IMR-90 (cell line): ENCODE data around the gene PDLIM4. TPM values are rescaled to one million over a fixed set of nuclear protein-coding genes. Genes with fewer than 3 reads are reported as not detected.

ENCODE experiments used
- ATAC-seq: fragments of 200-7000 bp; cut with Tn5 transposase; 2 replicates; pipeline ENCODE4 v1.9.1; 2020; ENCODE audit warnings: low read depth, mild to moderate bottlenecking, moderate library complexity
- BruUV-seq: library from RNA; stranded (reverse); fragments of 400-500 nt; replicated peaks from 2 replicates; lab custom pipeline; 2021; lab: Mats Ljungman, UMichigan
- CTCF ChIA-PET: fragments of 300-600 bp; formaldehyde crosslinking; extraction: SDS; loops from one replicate; lab custom pipeline; 2021; ENCODE audit warnings: antibody characterized with exemption; lab: Yijun Ruan, JAX
- POLR2A ChIA-PET: fragments of 300-600 bp; sonication (Branson Sonifier 250); formaldehyde crosslinking; loops from one replicate; lab custom pipeline; 2022; ENCODE audit warnings: antibody characterized with exemption; ENCODE audit not compliant: unreplicated experiment; lab: Charles Lee
- DNase-seq: peaks from one replicate; pipeline ENCODE4 v3.0.0; 2013
- H2AFZ ChIP-seq: replicated peaks from 2 replicates; pipeline ENCODE3; 2013; ENCODE audit warnings: low read length, mild to moderate bottlenecking; ENCODE audit not compliant: poor library complexity
- H2AK5ac ChIP-seq: 2 replicates; pipeline ENCODE4 v1.6.1; 2013; ENCODE audit warnings: low read depth, low read length, inconsistent platforms
- H2AK9ac ChIP-seq: replicated peaks from 2 replicates; pipeline ENCODE3; 2013; ENCODE audit warnings: mild to moderate bottlenecking, low read depth, low read length, moderate library complexity; ENCODE audit not compliant: poor library complexity
- H2BK120ac ChIP-seq: 2 replicates; pipeline ENCODE4 v1.6.1; 2013; ENCODE audit warnings: low read depth, low read length, inconsistent platforms
- H2BK15ac ChIP-seq: 3 replicates; pipeline ENCODE4 v1.6.1; 2013; ENCODE audit warnings: low read depth, low read length, inconsistent platforms
- H2BK20ac ChIP-seq: 2 replicates; pipeline ENCODE4 v1.6.1; 2013; ENCODE audit warnings: low read depth, mild to moderate bottlenecking, inconsistent platforms, low read length, moderate library complexity
- H2BK5ac ChIP-seq: 2 replicates; pipeline ENCODE4 v1.6.1; 2013; ENCODE audit warnings: mild to moderate bottlenecking, low read depth, low read length, inconsistent platforms; ENCODE audit not compliant: poor library complexity, severe bottlenecking
- H3K14ac ChIP-seq: replicated peaks from 2 replicates; pipeline ENCODE4 v1.6.1; 2013; ENCODE audit warnings: low read depth, low read length, inconsistent platforms
- H3K18ac ChIP-seq: 2 replicates; pipeline ENCODE4 v1.6.1; 2013; ENCODE audit warnings: low read depth, low read length, control low read depth
- H3K23ac ChIP-seq: 2 replicates; pipeline ENCODE4 v1.6.1; 2013; ENCODE audit warnings: low read depth, low read length, inconsistent platforms
- H3K27ac ChIP-seq: 2 replicates; pipeline ENCODE4 v1.5.1; 2013; ENCODE audit warnings: mild to moderate bottlenecking, control low read depth, low read length; ENCODE audit not compliant: insufficient read depth
- H3K27me3 ChIP-seq: 2 replicates; pipeline ENCODE4 v1.6.1; 2013; ENCODE audit warnings: low read length; ENCODE audit not compliant: control insufficient read depth, insufficient read depth
- H3K36me3 ChIP-seq: 2 replicates; pipeline ENCODE4 v1.6.1; 2013; ENCODE audit warnings: low read length, mixed read lengths; ENCODE audit not compliant: control insufficient read depth, insufficient read depth
- H3K4ac ChIP-seq: 2 replicates; pipeline ENCODE4 v1.6.1; 2013; ENCODE audit warnings: low read depth, low read length, inconsistent platforms
- H3K4me1 ChIP-seq: 2 replicates; pipeline ENCODE4 v1.6.1; 2013; ENCODE audit warnings: low read length, mixed read lengths; ENCODE audit not compliant: control insufficient read depth, insufficient read depth
- H3K4me2 ChIP-seq: 2 replicates; pipeline ENCODE4 v1.6.1; 2013; ENCODE audit warnings: low read depth, mild to moderate bottlenecking, control low read depth, low read length, moderate library complexity
- H3K4me3 ChIP-seq: 2 replicates; pipeline ENCODE4 v1.5.1; 2013; ENCODE audit warnings: low read depth, mild to moderate bottlenecking, control low read depth, low read length, moderate library complexity; ENCODE audit not compliant: insufficient read depth
- H3K56ac ChIP-seq: 2 replicates; pipeline ENCODE4 v1.6.1; 2013; ENCODE audit warnings: low read length, inconsistent platforms; ENCODE audit not compliant: insufficient read depth; ENCODE audit errors: extremely low read depth
- H3K79me1 ChIP-seq, 2 experiments: 2 replicates each; pipeline ENCODE4 v1.6.1; 2013; ENCODE audit warnings: low read length in 2 of 2, inconsistent platforms in 1 of 2, low read depth in 1 of 2
- H3K9ac ChIP-seq: 2 replicates; pipeline ENCODE4 v1.6.1; 2013; ENCODE audit warnings: low read depth, low read length, control low read depth
- H3K9me1 ChIP-seq: 2 replicates; pipeline ENCODE4 v1.6.1; 2013; ENCODE audit warnings: low read length, inconsistent platforms; ENCODE audit not compliant: insufficient read depth
- H3K9me3 ChIP-seq: 2 replicates; pipeline ENCODE4 v1.6.1; 2013; ENCODE audit warnings: low read length; ENCODE audit not compliant: control insufficient read depth, insufficient read depth
- H4K20me1 ChIP-seq: 2 replicates; pipeline ENCODE4 v1.6.1; 2013; ENCODE audit warnings: low read length, inconsistent platforms; ENCODE audit not compliant: insufficient read depth
- H4K5ac ChIP-seq: 2 replicates; pipeline ENCODE4 v1.6.1; 2013; ENCODE audit warnings: mild to moderate bottlenecking, low read depth, low read length, control low read depth
- H4K8ac ChIP-seq, 2 experiments: 2 replicates each; pipeline ENCODE4 v1.6.1; 2013; ENCODE audit warnings: low read depth in 2 of 2, low read length in 2 of 2, control low read depth in 1 of 2, inconsistent platforms in 1 of 2
- H4K91ac ChIP-seq: 2 replicates; pipeline ENCODE4 v1.6.1; 2013; ENCODE audit warnings: low read depth, low read length, inconsistent platforms; ENCODE audit not compliant: insufficient read depth
- BHLHE40 ChIP-seq: fragments of 150-350 bp; IDR thresholded peaks from 2 replicates; pipeline ENCODE4 v1.6.1; 2016; ENCODE audit warnings: mild to moderate bottlenecking, low read depth, low read length
- CHD1 ChIP-seq: IDR thresholded peaks from 2 replicates; pipeline ENCODE4 v1.6.1; 2012; ENCODE audit warnings: low read depth, low read length, improper control_type of control experiment
- FOS ChIP-seq: fragments of 150-350 bp; IDR thresholded peaks from 2 replicates; pipeline ENCODE4 v1.6.1; 2016; ENCODE audit warnings: low read depth, low read length
- MAFK ChIP-seq: IDR thresholded peaks from 2 replicates; pipeline ENCODE4 v1.6.1; 2012; ENCODE audit warnings: low read depth, low read length, improper control_type of control experiment
- NFE2L2 ChIP-seq: fragments of 150-350 bp; IDR thresholded peaks from 2 replicates; pipeline ENCODE4 v1.6.1; 2016; ENCODE audit warnings: low read depth, mild to moderate bottlenecking, low read length
- POLR2A ChIP-seq: IDR thresholded peaks from 2 replicates; pipeline ENCODE4 v1.6.1; 2012; ENCODE audit warnings: mild to moderate bottlenecking, low read depth, low read length
- RCOR1 ChIP-seq: IDR thresholded peaks from 2 replicates; pipeline ENCODE4 v1.6.1; 2012; ENCODE audit warnings: mild to moderate bottlenecking, low read length, improper control_type of control experiment; ENCODE audit not compliant: insufficient replicate concordance
- RFX5 ChIP-seq: IDR thresholded peaks from 2 replicates; pipeline ENCODE4 v1.8.0; 2012; ENCODE audit warnings: low read depth, mild to moderate bottlenecking, low read length, moderate library complexity
- WGBS, 2 experiments: methylation state at CpG; one replicate each; pipeline versions ENCODE4 v1.1.5 to v1.1.7; 2013; ENCODE audit warnings: missing lambda C conversion rate in 2 of 2; ENCODE audit not compliant: insufficient read length in 1 of 2; ENCODE audit errors: extremely low coverage in 2 of 2; 5-methylcytosine and 5-hydroxymethylcytosine counted together
- dilution Hi-C: fragments of 300-500 bp; cut with HindIII; formaldehyde crosslinking; loops from one replicate; pipeline ENCODE4 v1.14.3; 2018; ENCODE audit warnings: low sequenced_read_pairs; ENCODE audit not compliant: unreplicated experiment
- in situ Hi-C: fragments of 300-500 bp; cut with MboI; formaldehyde crosslinking; loops from 3 replicates; pipeline ENCODE4 v1.14.3; 2019; ENCODE audit warnings: low sequenced_read_pairs, inconsistent platforms, mixed read lengths
- intact Hi-C: fragments of 100-400 bp; cut with micrococcal nuclease; formaldehyde crosslinking; loops from 2 replicates; pipeline ENCODE4 v1.10.0; 2022
- polyA plus RNA-seq, 3 experiments: library from polyadenylated mRNA; depleted of rRNA; stranded (reverse); fragments of >200 nt; gene quantifications; 2 replicates each; pipeline ENCODE4 v1.2.3, GENCODE V29; 2012; ENCODE audit warnings: low replicate concordance in 1 of 3
- total RNA-seq: library from RNA; depleted of rRNA; stranded (reverse); fragments of >200 nt; gene quantifications from 2 replicates; pipeline ENCODE4 v1.2.3, GENCODE V29; 2012

The PDLIM4 gene
- total and polyA plus RNA-seq, 2 of the 4 experiments (the other 2 are of a cell fraction): 61.1 to 214 TPM

GRCh38 chr5:132210944-132211343, 46.6 kb upstream of the PDLIM4 start:
- POLR2A ChIA-PET: no interaction called here

More at GRCh38 chr5:132210944-132211343, 46.6 kb upstream of the PDLIM4 start:
- no peak overlapping the region for H3K56ac ChIP-seq
- H2AK5ac ChIP-seq: no peak overlapping the region
- peaks cover 15% of the 10 kb centered on the region; the same call in 1 of the 2 replicates for H4K20me1 ChIP-seq
- no peak overlapping the region for H3K4ac ChIP-seq
- peaks cover 66% of the 10 kb centered on the region for H3K36me3 ChIP-seq
- H3K4me2 ChIP-seq: no peak overlapping the region
- peaks cover 16% of the 10 kb centered on the region for H3K4me1 ChIP-seq
- H3K18ac ChIP-seq: no peak overlapping the region
- no peaks in the 10 kb centered on the region for H3K9me3 ChIP-seq
- in situ Hi-C loops: no loop called here
- H2BK120ac ChIP-seq: no peak overlapping the region
- no peak overlapping the region for H2BK5ac ChIP-seq
- whole genome bisulfite sequencing, 2 experiments: 100% methylated on average over 1 of the region's 1 CpG; no CpG with 5 or more reads in 1 of the 2 experiments
- CTCF ChIA-PET: no interaction called here
- H4K91ac ChIP-seq: no peak overlapping the region
- dilution Hi-C loops: no loop called here
- no peak overlapping the region for H4K8ac ChIP-seq
- H3K9me1 ChIP-seq: peaks cover 32% of the 10 kb centered on the region
- no peak overlapping the region for H3K4me3 ChIP-seq
- H2BK15ac ChIP-seq: no peak overlapping the region
- no TSS peak for BruUV-seq
- H2BK20ac ChIP-seq: no peak overlapping the region
- no peak overlapping the region for H2AFZ ChIP-seq
- H3K27me3 ChIP-seq: no peaks in the 10 kb centered on the region
- H3K79me1 ChIP-seq: peaks cover 28 to 45% of the 10 kb centered on the region in 2 experiments
- TF ChIP-seq MAFK (no peak), CHD1 (no peak), BHLHE40 (no peak), FOS (no peak), POLR2A (no peak), RFX5 (no peak), NFE2L2 (no peak), RCOR1 (no peak)
- intact Hi-C loops: no loop called here
- ATAC-seq (no peak), DNase-seq (no peak)
- H2AK9ac ChIP-seq: no peak overlapping the region
- no peak overlapping the region for H3K23ac ChIP-seq
- H3K27ac ChIP-seq: no peak overlapping the region
- H3K9ac ChIP-seq: no peak overlapping the region
- no peak overlapping the region for H4K5ac ChIP-seq
- H3K14ac ChIP-seq: no peak overlapping the region
